Measurements from ENCODE around the gene ELK4.

The ELK4 gene

DNA sequence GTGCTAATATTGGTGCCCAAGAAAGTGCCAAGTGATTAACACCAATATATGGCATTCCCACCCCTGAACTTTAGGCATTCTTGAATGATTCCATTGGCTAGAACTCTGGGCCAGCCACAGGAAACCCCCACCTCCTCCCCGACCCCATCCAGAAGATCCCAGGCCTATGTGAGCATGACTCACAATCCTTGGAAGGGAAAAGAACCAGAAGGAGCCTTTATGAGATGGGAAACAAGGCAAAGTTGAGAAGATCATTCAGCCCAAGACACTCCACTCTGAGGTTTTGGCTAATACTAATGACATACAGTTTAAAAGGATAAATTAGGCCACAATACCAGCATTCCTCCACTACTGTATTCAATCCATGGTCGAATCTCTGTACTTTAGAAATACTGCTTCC lies 21.8 kb downstream of the ELK4 start:
- Histone ChIP-seq H3K4me1 (ENCODE audit: control insufficient read depth in 1 of 2, insufficient read depth in 1 of 2, low read depth in 1 of 2, low read length in 1 of 2) (peaks cover 2 to 12% of the 10 kb centered on the region in 2 experiments), H3K36me3 (peaks cover 9% of the 10 kb centered on the region), H3K9me3 (no peaks in the 10 kb centered on the region), H3K4me3 (ENCODE audit: low read depth in 1 of 2, low read length in 1 of 2) (no peak overlapping the region), H3K27ac (no peak overlapping the region), H3K27me3 (no peaks in the 10 kb centered on the region)
- TF ChIP-seq CTCF (IDR thresholded peaks at IDR 0.05) = no peak

- H3K27ac ChIP-seq = no peak overlapping the region
- no peak for TF ChIP-seq CTCF (IDR thresholded peaks at IDR 0.05)
- peaks cover 5 to 7% of the 10 kb centered on the region in 2 experiments for H3K4me1 ChIP-seq (ENCODE audit: control insufficient read depth in 1 of 2, insufficient read depth in 1 of 2, low read depth in 1 of 2, low read length in 1 of 2)
- H3K27me3 ChIP-seq = no peaks in the 10 kb centered on the region
- no peaks in the 10 kb centered on the region for H3K36me3 ChIP-seq
- no peaks in the 10 kb centered on the region for H3K9me3 ChIP-seq
- no peak overlapping the region for H3K4me3 ChIP-seq (ENCODE audit: low read depth in 1 of 2, low read length in 1 of 2)
These were observed 26.8 kb downstream of the ELK4 start for GRCh38 chr1:205604825-205605505.

- no peaks in the 10 kb centered on the region for H3K36me3 ChIP-seq
- no peaks in the 10 kb centered on the region for H3K27me3 ChIP-seq
- H3K27ac ChIP-seq = no peak overlapping the region
- peaks cover 5 to 7% of the 10 kb centered on the region in 2 experiments for H3K4me1 ChIP-seq (ENCODE audit: control insufficient read depth in 1 of 2, insufficient read depth in 1 of 2, low read depth in 1 of 2, low read length in 1 of 2)
- H3K4me3 ChIP-seq (ENCODE audit: low read depth in 1 of 2, low read length in 1 of 2) = no peak overlapping the region
- no peak for TF ChIP-seq CTCF (IDR thresholded peaks at IDR 0.05)
- no peaks in the 10 kb centered on the region for H3K9me3 ChIP-seq
These were observed 27.8 kb downstream of the ELK4 start for GRCh38 chr1:205604059-205604458.

- H3K27me3 ChIP-seq = no peaks in the 10 kb centered on the region
- peaks cover 5 to 7% of the 10 kb centered on the region in 2 experiments for H3K4me1 ChIP-seq (ENCODE audit: control insufficient read depth in 1 of 2, insufficient read depth in 1 of 2, low read depth in 1 of 2, low read length in 1 of 2)
- H3K36me3 ChIP-seq = no peaks in the 10 kb centered on the region
- H3K27ac ChIP-seq = no peak overlapping the region
- TF ChIP-seq CTCF (IDR thresholded peaks at IDR 0.05) = no peak
- no peak overlapping the region for H3K4me3 ChIP-seq (ENCODE audit: low read depth in 1 of 2, low read length in 1 of 2)
- H3K9me3 ChIP-seq = no peaks in the 10 kb centered on the region
These were observed 30.6 kb downstream of the ELK4 start for GRCh38 chr1:205601205-205601604.

- H3K27ac ChIP-seq = no peak overlapping the region
- no peak overlapping the region for H3K4me3 ChIP-seq (ENCODE audit: low read depth in 1 of 2, low read length in 1 of 2)
- H3K4me1 ChIP-seq (ENCODE audit: control insufficient read depth in 1 of 2, insufficient read depth in 1 of 2, low read depth in 1 of 2, low read length in 1 of 2) = peaks cover 4% of the 10 kb centered on the region in 2 experiments
- no peaks in the 10 kb centered on the region for H3K36me3 ChIP-seq
- H3K27me3 ChIP-seq = no peaks in the 10 kb centered on the region
- no peak for TF ChIP-seq CTCF (IDR thresholded peaks at IDR 0.05)
- H3K9me3 ChIP-seq = no peaks in the 10 kb centered on the region
These were observed 31.7 kb downstream of the ELK4 start for GRCh38 chr1:205600085-205600484.

Measured in neutrophil (primary cell).